ENCODE data around the gene PROSER3. TPM values are rescaled to one million over a fixed set of nuclear protein-coding genes. Genes with fewer than 3 reads are reported as not detected.

Gene PROSER3
- total and polyA plus RNA-seq, 9 of the 15 experiments (the other 6 are each of a cell fraction or from before 2014, with no cell fraction given) = 1.0 to 39.5 (median 5.1) TPM

GRCh38 chr19:35717665-35718344, 40.2 kb upstream of the PROSER3 start, which contains the start of gene KMT2B (continued):
- TF ChIP-seq, protein P1, sequence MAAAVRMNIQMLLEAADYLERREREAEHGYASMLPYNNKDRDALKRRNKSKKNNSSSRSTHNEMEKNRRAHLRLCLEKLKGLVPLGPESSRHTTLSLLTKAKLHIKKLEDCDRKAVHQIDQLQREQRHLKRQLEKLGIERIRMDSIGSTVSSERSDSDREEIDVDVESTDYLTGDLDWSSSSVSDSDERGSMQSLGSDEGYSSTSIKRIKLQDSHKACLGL (CRISPR knock-in tag; IDR thresholded peaks at IDR 0.05; ENCODE audit: borderline replicate concordance, poor library complexity, severe bottlenecking) = peak; percentile 1
- TF ChIP-seq FOXJ3 (CRISPR knock-in tag; IDR thresholded peaks at IDR 0.05) (no peak), ZBTB7A (IDR thresholded peaks at IDR 0.05; ENCODE audit: borderline replicate concordance, control insufficient read depth, low read depth, low read length) (peak; percentile 93), GABPA (tag; conservative IDR thresholded peaks at IDR 0.05; ENCODE audit: low read depth) (peak; percentile 82), U2AF1 (optimal IDR thresholded peaks at IDR 0.05; ENCODE audit: low read depth, low read length) (peak; percentile 12), CHD2 (IDR thresholded peaks at IDR 0.05; ENCODE audit: low read depth, low read length) (no peak), MEF2D (tag; conservative IDR thresholded peaks at IDR 0.05; ENCODE audit: low read depth) (no peak), GATA2 (CRISPR knock-in tag; IDR thresholded peaks at IDR 0.05) (no peak), SPI1 (IDR thresholded peaks at IDR 0.05; ENCODE audit: borderline replicate concordance, low read depth, low read length) (no peak), CXXC5 (CRISPR knock-in tag; IDR thresholded peaks at IDR 0.05) (peak; percentile 67), PHF8 (IDR thresholded peaks at IDR 0.05; ENCODE audit: borderline replicate concordance, low read length) (peak; percentile 54; the same call in 1 of the 2 replicates), ZFP30 (CRISPR knock-in tag; IDR thresholded peaks at IDR 0.05; ENCODE audit: borderline replicate concordance) (no peak), CBX2 (IDR thresholded peaks at IDR 0.05; ENCODE audit: insufficient read depth, low read length, poor library complexity, severe bottlenecking) (no peak), ZSCAN29 (IDR thresholded peaks at IDR 0.05) (no peak)
- TF ChIP-seq, protein P2, sequence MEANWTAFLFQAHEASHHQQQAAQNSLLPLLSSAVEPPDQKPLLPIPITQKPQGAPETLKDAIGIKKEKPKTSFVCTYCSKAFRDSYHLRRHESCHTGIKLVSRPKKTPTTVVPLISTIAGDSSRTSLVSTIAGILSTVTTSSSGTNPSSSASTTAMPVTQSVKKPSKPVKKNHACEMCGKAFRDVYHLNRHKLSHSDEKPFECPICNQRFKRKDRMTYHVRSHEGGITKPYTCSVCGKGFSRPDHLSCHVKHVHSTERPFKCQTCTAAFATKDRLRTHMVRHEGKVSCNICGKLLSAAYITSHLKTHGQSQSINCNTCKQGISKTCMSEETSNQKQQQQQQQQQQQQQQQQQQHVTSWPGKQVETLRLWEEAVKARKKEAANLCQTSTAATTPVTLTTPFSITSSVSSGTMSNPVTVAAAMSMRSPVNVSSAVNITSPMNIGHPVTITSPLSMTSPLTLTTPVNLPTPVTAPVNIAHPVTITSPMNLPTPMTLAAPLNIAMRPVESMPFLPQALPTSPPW (CRISPR knock-in tag; IDR thresholded peaks at IDR 0.05) = peak; percentile 99
- TF ChIP-seq, protein P3, sequence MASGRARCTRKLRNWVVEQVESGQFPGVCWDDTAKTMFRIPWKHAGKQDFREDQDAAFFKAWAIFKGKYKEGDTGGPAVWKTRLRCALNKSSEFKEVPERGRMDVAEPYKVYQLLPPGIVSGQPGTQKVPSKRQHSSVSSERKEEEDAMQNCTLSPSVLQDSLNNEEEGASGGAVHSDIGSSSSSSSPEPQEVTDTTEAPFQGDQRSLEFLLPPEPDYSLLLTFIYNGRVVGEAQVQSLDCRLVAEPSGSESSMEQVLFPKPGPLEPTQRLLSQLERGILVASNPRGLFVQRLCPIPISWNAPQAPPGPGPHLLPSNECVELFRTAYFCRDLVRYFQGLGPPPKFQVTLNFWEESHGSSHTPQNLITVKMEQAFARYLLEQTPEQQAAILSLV (tag; IDR thresholded peaks at IDR 0.05) = no peak
- TF ChIP-seq, protein P4, sequence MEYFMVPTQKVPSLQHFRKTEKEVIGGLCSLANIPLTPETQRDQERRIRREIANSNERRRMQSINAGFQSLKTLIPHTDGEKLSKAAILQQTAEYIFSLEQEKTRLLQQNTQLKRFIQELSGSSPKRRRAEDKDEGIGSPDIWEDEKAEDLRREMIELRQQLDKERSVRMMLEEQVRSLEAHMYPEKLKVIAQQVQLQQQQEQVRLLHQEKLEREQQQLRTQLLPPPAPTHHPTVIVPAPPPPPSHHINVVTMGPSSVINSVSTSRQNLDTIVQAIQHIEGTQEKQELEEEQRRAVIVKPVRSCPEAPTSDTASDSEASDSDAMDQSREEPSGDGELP (CRISPR knock-in tag; IDR thresholded peaks at IDR 0.05; ENCODE audit: borderline replicate concordance) = no peak
- TF ChIP-seq, protein P5, sequence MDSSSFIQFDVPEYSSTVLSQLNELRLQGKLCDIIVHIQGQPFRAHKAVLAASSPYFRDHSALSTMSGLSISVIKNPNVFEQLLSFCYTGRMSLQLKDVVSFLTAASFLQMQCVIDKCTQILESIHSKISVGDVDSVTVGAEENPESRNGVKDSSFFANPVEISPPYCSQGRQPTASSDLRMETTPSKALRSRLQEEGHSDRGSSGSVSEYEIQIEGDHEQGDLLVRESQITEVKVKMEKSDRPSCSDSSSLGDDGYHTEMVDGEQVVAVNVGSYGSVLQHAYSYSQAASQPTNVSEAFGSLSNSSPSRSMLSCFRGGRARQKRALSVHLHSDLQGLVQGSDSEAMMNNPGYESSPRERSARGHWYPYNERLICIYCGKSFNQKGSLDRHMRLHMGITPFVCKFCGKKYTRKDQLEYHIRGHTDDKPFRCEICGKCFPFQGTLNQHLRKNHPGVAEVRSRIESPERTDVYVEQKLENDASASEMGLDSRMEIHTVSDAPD (CRISPR knock-in tag; IDR thresholded peaks at IDR 0.05) = no peak
- TF ChIP-seq, protein P6, sequence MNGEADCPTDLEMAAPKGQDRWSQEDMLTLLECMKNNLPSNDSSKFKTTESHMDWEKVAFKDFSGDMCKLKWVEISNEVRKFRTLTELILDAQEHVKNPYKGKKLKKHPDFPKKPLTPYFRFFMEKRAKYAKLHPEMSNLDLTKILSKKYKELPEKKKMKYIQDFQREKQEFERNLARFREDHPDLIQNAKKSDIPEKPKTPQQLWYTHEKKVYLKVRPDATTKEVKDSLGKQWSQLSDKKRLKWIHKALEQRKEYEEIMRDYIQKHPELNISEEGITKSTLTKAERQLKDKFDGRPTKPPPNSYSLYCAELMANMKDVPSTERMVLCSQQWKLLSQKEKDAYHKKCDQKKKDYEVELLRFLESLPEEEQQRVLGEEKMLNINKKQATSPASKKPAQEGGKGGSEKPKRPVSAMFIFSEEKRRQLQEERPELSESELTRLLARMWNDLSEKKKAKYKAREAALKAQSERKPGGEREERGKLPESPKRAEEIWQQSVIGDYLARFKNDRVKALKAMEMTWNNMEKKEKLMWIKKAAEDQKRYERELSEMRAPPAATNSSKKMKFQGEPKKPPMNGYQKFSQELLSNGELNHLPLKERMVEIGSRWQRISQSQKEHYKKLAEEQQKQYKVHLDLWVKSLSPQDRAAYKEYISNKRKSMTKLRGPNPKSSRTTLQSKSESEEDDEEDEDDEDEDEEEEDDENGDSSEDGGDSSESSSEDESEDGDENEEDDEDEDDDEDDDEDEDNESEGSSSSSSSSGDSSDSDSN (IDR thresholded peaks at IDR 0.05; ENCODE audit: borderline replicate concordance in 1 of 2, low read depth in 2 of 2, low read length in 2 of 2) = 0 out of 4 replicates have a peak, but pooled peaks have one; percentile 17 to 37

Data from K562 (cell line).